NK-92 (cell line): ENCODE measurements around the gene ZBTB5.
A peak's percentile ranks its signal among the peaks of the same experiment; 100 is the strongest.
"Not testable (repeated sequence)": the region's sequence is repeated elsewhere in the genome, so short reads cannot be mapped to it uniquely, and the experiment has no call there.

Experiments
- DNase-seq: peaks from one replicate; lab custom pipeline; 2025; ENCODE audit not compliant: unreplicated experiment; lab: John Stamatoyannopoulos, UW

ZBTB5 gene, protein sequence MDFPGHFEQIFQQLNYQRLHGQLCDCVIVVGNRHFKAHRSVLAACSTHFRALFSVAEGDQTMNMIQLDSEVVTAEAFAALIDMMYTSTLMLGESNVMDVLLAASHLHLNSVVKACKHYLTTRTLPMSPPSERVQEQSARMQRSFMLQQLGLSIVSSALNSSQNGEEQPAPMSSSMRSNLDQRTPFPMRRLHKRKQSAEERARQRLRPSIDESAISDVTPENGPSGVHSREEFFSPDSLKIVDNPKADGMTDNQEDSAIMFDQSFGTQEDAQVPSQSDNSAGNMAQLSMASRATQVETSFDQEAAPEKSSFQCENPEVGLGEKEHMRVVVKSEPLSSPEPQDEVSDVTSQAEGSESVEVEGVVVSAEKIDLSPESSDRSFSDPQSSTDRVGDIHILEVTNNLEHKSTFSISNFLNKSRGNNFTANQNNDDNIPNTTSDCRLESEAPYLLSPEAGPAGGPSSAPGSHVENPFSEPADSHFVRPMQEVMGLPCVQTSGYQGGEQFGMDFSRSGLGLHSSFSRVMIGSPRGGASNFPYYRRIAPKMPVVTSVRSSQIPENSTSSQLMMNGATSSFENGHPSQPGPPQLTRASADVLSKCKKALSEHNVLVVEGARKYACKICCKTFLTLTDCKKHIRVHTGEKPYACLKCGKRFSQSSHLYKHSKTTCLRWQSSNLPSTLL

DNA sequence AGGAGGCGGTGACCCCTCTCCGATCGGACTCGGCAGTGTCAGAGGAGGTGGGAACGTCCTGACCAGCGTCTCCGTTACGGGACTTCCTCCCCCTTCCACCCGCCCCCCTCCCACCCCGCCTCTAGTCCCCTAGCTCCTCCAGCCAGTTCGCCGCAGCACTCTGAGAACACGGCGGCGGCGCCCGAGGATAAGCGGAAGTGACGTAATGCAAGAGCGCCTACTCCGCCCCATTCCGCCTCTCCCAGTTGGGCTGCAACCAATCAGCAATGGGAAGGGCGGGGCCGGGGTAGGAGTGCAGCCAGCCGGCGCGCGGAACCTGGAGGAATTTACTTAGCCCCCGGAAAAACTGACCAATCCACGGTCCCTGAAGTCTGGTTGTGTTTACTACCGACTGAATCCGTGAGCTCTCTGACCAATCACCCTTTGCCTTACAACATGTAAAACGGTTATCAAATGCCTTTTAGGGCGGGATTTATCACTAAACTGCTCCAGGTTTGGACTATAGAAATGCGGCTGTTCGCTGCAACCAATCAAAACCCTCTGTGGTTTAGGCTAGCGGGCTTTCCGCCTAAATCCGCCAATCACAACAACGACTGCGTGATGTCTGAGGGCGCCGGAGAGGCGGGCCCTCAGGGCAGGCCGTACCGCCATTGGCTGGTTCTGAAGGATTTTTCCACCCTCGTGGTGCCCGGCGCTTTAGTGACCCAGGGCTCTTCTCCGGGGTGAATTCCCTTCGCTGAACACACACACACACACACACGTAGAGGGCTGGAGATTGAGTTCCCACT lies at the start of gene ZBTB5:
Gene ZBTB5 (minus strand): TSS at position 202 of the 788 bp plus-strand sequence. CDS start 22,899 bp downstream, outside the sequence.
- DNase-seq: peak; percentile 96

DNA sequence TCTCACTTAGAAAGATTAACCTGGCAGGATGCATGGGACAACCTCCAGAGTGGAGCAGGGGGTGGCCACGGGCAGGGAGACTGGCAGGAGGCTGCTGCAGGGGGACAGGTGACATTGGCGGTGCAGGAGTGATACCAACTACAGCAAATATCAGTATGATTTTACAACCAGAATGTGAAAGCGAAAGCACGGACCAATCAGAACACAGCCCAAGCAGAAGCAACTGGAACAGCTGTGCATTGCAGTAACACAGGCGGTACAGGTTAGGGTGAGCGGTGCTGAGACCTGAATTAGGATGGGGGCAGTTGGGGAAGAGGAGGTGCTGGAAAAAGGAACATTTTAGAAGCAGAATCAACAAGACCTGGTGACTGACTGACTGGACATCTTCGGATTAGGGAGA lies 49.7 kb upstream of the ZBTB5 start:
- DNase-seq: no peak

DNA sequence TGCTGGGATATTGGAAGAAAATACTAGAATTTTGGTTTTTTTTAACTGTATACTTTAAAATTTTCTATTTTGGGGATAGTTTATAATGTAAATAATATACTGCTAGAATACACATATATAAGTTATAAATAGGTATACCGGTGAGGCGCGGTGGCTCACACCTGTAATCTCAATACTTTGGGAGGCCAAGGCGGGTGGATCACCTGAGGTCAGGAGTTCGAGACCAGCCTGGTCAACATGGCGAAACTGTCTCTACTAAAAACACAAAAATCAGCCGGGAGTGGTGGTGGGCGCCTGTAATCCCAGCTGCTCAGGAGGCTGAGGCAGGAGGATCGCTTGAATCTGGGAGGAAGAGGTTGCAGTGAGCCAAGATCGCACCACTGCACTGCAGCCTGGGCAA lies 49.2 kb upstream of the ZBTB5 start:
- not testable (repeated sequence) for DNase-seq

DNA sequence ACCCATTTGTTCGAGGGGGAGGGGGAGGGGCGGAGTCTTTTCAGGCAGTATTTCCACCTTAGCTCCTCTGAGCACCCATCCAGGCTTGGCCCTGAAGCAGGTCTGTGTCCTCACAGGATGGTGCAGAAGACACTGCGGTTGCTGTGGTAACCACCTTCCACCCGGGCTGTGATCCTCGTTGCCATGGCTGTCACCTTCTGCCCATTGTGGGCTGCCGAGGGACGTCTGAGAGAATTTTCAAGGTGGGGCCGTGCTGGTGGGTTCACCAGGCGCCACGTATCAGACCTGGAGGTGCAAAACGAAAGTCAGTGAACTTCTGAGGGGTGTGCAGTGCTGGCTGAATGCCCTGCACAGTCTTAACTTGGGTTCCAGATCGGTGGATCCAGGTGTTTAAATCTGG lies 47.2 kb upstream of the ZBTB5 start:
- DNase-seq: no peak

DNA sequence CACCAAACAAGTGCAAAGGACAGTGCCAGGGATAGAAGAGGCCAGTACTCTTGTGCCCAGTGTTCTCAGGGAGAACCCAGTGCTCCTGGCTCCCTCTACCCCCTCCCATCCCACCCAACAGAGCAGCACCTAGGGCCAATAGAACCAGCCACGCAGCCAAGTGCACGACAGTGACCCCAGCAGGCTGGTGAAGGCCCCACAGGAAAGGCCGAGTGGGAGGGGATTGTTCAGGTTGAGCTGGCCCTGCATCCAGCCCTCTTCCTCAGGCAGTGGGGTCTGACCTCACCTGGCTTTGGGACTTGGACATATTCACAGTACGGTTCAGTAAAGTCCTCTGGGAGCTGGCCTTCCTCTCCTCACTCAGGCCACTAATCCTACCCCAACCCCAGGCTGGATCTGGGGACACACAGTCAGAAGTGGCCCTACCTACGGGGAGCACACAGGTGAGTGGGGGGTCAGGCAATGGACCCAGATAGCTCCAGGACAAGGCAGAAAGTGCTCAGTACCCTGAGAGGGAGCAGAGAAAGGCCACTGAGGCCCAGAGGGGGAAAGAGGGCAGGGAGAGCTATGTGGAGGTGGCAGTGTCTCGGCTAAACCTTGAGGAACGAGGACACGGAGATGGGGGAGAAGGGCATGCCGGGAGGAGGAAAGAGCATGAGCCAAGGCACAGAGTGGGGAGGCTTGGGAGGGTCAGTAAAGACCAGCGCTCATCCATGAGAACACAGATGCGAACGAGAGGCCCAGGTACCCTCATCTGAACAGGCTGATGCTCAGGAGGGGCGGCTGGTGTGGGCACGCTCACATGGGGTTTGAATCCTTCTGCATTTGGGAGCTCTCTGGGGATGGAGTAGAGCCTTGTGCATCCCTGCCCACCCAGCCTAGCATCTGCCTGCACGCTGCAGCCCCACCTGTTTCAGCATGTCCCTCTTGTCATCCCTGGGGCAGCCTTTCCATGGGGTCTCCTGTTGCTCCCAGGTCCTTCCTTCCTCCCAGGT lies 46.1 kb upstream of the ZBTB5 start:
- no peak for DNase-seq

DNA sequence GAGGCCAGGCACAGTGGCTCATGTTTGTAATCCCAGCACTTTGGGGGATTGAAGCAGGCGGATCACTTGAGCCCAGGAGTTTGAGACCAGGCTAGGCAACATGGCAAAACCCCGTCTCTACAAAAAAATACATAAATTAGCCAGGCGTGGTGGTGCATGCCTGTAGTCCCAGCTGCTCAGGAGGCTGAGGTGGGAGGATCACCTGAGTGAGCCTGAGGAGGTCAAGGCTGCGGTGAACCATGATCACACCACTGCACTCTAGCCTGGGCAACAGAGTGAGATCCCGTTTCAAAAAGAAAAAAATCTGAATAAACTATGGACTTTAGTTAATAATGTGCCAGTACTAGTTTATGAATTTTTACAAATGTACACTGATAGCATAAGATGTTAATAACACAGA lies 44.8 kb upstream of the ZBTB5 start:
- DNase-seq: not testable (repeated sequence)

DNA sequence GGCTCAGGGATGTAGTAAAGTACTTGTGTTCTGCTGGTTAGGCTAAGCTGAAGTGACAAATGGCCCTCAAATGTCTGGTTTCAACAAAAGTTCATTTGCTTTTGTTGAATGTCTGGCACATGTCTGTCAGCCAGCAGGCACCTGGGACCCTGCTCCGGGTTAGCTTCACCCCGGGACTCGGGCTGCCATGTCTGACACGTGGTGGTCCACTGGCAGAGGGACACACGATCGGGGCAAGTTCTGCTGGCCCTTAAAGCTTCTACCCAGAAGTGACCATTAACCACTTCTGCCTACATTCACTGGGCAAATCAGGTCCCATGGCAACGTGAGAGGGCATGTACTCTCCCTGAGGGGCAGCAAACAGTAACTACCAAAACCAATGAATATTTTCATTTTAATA lies 44.3 kb upstream of the ZBTB5 start:
- no peak for DNase-seq

DNA sequence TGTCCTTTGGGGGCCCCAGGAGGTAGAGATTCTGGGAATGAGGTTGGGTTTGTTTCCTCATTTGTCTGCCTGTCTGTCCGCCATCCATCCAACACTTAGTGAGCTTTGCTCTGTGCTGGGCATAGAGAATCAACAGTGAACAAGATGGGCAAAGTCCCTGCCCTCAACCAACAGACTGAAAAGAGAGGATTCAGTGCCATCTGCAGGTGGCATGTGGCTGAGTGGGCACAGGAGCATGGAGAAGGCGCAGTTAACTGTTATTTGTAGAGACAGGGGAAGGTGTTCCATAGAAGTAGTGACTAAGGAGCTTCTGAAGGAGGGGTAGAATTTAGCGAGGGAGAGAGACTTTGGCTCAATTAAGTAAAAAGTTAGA lies 43.6 kb upstream of the ZBTB5 start:
- DNase-seq: no peak

DNA sequence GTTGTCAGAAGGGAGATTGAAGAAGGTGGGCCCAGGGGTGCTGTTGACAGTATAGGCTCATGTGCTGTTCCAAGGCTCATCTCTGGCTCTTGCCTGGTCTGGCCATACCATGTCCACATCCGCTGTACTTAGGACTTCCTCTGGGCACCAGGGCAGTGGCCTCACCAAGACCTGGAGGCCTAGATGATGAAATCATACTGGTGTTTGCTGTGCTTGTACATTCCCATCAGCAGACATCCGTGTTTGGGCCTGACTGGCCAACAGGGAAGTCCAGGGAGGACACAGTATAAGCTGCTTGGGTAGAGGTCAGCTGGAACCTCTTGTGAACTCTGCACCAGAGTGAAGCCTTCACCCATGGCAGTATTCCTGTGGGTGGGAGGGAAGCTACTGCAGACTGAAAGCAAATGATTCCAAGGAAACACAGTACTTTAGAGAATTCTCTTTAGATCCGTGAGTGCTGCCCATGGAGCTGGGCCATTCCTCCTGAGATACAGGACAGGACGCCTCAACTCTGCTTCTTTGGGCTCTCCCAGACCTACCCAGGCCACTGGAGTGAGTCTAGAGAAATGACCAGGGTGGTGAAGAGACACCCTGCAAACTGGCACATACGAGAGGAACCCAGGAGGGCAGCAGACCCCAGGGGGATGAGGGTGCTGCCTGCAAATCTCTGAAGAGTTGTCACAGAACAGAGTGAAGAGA lies 43.0 kb upstream of the ZBTB5 start:
- no peak for DNase-seq

DNA sequence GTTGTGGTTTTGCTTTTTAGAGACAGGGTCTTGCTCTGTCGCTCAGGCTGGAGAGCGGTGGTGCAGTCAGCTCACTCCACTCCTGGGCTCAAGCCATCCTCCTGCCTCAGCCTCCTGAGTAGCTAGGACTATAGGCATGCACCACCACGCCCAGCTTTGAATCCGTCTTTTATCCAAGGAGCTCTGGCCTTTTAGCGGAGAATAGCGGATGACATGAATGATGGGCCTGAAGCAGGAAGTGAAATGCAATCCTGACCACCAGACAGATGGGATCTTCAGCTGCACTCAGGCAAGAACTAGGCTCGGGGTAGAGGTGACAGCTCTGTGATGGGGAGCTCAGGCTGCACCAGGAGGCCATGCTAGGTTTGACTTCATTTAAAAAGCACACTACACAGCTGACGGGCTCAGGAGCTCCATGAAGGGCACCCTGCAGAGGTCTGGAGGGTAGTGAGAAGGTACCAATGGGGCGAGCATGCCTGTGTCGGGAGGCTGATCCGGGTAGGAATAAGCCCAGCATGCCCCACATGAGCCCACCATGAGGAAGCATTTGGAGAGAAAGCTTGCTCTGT lies 42.4 kb upstream of the ZBTB5 start:
- no peak for DNase-seq

DNA sequence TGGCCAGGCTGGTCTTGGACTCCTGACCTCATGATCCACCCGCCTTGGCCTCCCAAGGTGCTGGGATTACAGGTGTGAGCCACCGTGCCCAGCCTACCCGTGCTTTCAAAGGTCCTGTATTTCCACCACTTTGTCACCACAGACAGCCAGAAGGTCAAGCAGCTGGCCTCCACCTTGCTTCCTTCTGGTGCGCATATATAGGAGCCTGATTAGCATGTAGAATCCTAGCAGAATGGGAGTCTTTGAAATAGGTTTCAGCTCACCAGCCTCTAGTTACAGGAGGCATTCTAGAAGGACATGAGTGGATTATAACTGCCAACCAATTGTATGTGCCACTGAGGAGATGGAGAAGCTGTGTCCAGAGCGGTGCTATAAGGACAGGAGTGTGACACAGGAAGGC lies 39.4 kb upstream of the ZBTB5 start:
- DNase-seq: no peak

DNA sequence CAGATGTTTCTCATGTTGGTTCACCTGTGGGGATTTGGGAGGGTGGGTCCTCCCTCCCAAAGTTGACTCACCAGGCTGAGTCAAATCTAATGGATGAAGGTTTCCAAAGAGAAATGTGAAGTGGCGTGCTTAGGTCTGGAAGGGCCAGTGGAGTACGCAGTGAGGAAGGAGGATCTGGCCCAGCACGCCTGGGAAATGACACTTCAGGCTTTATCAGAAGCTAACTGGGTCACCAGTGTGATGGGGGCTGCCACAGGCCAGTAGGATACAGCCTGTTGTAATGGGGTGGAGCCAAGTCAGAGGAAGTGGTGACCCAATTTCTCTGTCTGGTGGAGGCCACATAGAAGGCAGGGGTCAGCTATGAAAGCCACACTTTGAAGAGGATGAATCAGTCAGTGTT lies 38.5 kb upstream of the ZBTB5 start:
- DNase-seq: no peak

DNA sequence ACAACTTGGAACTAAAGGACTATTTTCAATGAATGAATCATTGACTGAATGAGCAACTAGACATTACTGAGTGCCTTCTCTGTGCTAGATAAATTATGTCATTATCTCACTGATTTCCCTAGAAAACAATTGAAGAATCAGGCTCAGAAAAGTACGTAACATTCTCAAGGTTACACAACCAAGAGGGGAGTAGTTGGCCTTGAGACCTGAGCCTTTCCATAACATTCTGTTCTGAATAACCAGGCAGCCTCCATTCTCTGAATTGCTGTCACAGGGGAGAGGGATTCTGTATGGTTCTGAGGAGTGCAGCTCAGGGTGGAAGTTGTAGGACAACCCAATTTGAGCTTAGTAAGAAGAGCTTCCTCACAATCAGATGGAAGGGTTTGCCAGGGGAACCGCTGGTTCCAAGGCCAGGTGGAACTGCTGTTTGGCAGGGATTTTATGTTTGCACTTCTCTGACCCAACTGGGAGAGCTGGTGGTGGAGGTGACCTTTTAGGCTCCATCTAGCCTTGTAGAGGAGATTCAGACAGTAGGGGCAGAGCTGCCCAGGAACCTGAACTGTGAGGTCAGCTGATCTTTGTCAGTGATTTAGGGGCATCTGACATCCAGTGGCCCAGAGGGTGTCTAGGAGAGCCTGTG lies 36.8 kb upstream of the ZBTB5 start:
- no peak for DNase-seq

DNA sequence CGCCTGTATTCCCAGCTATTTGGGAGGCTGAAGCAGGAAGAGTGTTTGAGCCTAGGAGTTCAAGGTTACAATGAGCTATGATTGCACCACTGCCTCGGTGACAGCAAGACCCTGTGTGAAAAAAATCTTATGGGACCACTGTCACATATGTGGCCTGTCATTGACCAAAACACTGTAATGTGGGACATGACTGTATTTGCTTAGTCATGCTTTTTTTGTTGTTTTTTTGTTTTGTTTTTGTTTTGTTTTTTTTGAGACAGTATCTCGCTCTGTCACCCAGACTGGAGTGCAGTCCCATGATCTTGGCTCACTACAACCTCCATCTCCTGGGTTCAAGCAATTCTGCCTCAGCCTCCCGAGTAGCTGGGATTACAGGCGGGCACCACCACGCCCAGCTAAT lies 34.0 kb upstream of the ZBTB5 start:
- DNase-seq: no peak

DNA sequence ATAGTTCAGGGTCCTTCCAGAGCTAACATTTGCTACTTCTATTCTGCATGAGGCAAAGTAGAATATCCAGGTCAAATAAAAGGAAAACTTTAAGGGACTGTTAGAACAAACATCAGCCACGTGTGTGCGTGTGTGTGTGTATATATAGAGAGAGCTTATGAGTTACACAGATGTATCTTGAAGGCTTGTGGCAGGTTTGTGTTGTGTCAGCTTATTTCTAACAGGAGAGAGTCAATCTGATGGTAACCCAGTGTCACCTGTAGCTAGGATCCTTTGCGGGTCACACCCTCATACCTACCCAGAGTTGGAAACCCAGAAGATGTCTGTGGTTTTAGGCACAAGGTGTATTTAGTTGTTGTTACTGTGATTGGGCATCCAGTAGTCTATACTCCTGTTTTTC lies 33.2 kb upstream of the ZBTB5 start:
- no peak for DNase-seq

DNA sequence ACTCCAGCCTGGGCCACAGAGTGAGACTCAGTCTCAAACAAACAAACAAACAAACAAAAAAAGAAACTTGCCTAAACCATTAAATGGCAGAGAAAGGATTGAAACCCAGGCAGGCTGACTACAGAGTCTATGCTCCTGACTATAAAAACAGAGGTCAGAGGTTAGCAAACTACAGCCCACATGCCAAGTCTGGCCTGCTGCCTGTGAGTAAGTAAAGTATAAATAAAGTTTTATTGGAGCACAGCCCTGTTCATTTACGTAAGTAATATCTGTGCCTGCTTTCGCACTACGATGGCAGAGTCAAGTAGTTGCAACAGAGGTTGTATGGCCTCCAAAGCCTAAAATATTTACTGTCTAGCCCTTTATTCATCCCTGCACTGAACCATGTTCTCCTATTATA lies 32.1 kb upstream of the ZBTB5 start:
- DNase-seq: no peak

DNA sequence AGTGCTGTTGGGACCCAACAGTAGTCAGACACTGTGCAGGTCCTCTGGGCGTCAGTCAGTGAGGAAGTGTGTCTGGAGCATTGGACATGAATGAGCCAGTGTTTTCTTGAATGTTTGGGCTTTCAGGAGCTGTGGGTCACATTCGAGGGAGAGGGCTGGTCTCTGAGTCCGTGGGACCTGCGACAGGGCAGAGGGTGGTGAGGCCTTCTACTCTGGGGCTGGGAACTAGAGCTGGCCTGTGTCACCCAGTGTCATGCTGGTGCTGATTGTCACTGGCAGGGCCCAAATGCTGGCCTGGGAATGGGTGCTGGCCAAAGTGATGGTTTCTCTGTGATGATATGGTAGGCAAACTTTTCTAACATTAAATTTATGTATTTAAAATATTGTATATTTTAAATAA lies 30.8 kb upstream of the ZBTB5 start:
- no peak for DNase-seq

DNA sequence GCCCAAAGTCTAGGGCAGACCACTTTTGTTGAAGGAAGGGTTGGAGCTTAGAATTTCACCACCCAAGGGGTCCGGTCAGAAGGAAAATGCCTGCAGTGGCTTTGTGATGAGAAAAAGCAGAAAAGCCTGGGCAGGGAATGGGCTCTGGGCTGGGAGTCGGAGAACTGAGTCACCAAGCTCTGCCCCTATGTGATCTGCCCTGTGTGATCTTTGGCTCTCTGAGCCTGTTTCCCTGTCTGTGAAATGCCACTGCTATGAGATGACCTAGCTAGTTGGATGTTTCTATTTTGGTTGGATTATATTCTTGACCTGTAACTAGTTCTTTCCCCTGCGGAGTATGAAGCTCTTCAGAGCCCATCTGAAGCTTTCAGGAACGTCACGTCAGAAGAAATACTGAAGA lies 30.3 kb upstream of the ZBTB5 start:
- no peak for DNase-seq

DNA sequence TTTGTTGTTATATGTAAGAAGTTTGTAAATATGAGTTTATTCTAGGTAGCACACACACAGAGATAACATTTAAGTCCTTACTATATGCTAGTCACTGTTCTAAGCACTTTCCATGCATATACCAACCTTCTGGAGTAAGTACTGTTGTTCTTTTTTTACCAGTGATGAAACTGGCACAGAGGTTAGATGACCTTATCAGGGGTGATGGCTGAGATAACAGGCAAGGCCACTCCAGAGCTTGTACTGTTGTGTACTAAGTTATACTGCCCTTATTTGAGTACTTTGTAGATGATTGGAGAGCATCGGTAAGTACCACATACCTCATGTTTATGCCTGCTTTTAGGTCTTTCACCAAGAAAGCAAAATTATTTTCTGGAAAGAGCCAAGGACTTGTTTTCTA lies 26.7 kb upstream of the ZBTB5 start:
- DNase-seq: no peak
